ENCODE results near the gene EGLN2.
"Not testable (repeated sequence)": the region's sequence is repeated elsewhere in the genome, so short reads cannot be mapped to it uniquely, and the experiment has no call there.

The EGLN2 gene

DNA sequence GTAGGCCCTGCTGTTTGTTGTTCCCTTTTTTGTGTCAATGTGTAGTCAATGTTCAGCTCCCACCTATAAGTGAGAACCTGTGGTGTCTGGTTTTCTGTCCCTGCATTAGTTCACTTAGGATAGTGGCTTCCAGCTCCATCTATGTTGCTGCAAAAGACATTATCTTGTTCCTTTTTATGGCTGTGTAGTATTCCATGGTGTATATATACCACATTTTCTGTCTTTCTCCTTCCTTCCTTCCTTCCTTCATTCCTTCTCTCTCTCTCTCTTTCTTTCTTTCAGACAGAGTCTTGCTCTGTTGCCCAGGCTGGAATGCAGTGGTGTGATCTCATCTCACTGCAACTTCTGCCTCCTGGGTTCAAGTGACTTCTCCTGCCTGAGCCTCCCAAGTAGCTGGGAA lies 30.2 kb downstream of the EGLN2 start:
- TF ChIP-seq, protein P1, sequence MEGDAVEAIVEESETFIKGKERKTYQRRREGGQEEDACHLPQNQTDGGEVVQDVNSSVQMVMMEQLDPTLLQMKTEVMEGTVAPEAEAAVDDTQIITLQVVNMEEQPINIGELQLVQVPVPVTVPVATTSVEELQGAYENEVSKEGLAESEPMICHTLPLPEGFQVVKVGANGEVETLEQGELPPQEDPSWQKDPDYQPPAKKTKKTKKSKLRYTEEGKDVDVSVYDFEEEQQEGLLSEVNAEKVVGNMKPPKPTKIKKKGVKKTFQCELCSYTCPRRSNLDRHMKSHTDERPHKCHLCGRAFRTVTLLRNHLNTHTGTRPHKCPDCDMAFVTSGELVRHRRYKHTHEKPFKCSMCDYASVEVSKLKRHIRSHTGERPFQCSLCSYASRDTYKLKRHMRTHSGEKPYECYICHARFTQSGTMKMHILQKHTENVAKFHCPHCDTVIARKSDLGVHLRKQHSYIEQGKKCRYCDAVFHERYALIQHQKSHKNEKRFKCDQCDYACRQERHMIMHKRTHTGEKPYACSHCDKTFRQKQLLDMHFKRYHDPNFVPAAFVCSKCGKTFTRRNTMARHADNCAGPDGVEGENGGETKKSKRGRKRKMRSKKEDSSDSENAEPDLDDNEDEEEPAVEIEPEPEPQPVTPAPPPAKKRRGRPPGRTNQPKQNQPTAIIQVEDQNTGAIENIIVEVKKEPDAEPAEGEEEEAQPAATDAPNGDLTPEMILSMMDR (IDR thresholded peaks at IDR 0.05; ENCODE audit: low read depth, low read length), result no peak
- no peak for DNase-seq (ENCODE audit: extremely low read depth, low read depth)

DNA sequence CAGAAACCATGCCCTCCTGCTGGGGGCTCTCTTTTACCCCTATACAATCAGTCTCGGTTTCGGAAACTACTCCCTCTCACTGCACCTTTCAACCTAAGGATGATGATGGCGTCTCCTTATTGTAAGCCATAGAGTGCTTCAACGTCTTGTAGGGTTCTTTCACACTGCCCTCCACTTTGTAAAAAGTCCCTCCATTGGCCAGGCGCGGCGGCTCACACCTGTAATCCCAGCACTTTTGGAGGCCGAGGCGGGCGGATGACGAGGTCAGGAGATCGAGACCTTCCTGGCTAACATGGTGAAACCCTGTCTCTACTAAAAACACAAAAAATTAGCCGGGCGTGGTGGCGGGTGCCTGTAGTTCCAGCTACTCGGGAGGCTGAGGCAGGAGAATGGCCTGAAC lies 31.8 kb downstream of the EGLN2 start:
- DNase-seq (ENCODE audit: extremely low read depth, low read depth), result not testable (repeated sequence)

DNA sequence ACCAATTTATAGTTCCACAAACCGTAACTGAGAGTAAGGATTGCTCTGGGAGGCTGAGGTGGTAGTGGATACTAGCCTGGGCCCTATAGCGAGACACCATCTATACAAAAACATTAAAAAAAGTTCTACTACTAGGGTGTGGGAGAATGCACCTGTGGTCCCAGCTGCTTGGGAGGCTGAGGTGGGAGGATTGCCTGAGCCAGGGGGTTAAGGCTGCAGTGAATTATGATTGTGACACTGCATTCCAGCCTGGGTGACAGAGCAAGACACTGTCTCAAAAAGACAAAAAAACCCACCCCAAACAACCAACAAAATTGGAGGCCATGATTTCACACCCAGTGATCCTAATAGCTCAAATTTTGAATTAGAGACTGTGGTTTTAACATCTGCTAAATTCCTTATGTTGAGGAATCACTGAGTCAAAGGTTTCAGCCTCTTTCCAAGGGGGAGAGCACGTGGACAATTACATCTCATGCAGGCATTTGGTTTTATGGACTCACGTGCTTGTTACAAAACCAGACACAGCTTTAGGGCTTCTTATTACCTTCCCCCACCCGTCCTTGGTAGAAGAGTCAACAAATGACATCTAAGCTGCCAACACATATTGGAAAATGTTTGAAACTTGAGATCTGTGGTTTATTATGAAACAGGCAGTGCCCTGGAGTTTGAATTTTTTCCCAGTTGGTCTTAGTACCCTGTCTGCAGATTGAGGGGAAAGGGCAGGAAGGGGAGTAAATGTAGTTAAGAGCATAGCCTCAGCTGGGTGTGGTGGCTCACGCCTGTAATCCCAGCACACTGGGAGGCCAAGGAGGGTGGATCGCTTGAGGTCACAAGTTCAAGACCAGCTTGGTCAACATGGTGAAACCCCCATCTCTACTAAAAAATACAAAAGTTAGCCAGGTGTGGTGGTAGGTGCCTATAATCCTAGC lies 32.8 kb downstream of the EGLN2 start:
- TF ChIP-seq, protein P1 (IDR thresholded peaks at IDR 0.05; ENCODE audit: low read depth, low read length), result no peak
- peak; percentile 96 for DNase-seq (ENCODE audit: extremely low read depth, low read depth)

DNA sequence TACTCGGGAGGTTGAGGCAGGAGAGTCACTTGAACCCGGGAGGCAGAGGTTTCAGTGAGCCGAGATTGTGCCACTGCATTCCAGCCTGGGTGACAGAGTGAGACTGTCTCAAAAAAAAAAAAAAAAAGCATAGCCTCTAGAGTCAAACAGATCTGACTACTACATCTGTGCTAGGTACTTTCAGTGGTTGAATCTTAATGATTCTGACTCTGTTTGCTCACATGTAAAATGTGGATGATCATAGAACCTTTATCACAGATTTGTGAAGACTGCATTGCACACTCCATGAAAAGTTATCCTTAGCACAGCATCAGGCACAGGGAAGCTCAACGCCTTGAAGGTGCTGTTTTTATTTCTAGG lies 33.4 kb downstream of the EGLN2 start:
- not testable (repeated sequence) for DNase-seq (ENCODE audit: extremely low read depth, low read depth)

DNA sequence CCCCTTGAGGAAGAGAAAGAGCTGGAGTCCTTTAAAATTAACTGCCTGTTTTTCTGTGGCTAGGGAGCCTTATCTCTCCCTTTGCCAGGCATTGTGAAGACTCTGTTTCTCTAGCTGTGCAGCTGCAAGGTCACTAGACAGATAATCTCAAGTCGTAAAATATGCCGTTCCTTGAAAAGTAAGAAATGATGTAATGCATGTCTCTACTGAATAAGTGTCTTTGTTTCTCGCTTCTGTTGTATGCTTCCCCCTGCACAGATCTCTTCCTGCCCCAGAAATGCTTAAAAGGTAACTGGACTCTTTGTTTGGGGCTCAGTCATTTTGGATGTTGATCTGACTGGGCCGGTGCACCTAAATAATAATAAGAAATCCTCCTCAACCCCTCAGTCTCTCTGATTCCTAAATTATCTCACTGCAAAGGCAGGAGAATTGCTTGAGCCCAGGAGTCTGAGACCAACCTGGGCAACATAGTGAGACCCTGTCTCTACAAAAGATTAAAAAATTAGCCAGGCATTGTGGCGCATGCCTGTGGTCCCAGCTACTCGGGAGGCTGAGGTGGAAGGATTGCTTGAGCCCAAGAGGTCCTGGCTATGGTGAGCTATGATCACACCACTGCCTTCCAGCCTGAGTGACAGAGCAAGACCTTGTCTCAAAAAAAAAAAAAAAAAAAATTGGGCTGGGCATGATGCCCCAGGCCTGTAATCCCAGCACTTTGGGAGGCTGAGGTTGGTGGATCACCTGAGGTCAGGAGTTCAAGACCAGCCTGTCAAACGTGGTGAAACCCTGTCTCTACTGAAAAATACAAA lies 34.9 kb downstream of the EGLN2 start:
- DNase-seq (ENCODE audit: extremely low read depth, low read depth), result not testable (repeated sequence)

DNA sequence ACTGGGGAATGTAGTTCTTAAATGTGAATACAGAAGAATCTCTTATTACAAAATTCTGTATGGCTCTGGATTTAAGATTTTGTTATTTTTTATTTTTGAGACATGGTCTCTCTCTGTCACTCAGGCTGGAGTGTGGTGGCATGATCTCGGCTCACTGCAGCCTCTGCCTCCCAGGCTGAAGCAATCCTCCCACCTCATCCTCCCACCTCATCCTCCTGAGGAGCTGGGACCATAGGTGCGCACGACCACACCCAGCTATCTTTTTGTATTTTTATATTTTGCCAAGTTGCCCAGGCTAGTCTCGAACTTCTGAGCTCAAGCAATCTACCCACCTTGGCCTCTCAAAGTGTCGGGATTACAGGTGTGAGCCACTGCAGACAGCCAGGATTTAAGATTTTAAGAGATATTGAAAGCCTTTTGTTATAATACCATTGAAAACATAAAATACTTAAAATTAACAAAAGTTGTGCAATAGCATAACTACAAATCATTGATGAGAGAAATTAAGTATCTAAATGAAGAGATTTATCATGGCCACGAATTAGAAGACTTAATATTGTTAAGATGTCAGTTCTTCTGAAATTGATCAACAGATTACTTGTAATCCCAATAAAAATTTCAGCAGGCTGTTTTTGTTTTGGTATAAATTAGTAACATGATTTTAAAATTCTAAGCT lies 37.9 kb downstream of the EGLN2 start:
- TF ChIP-seq, protein P1 (IDR thresholded peaks at IDR 0.05; ENCODE audit: low read depth, low read length), result no peak
- no peak for DNase-seq (ENCODE audit: extremely low read depth, low read depth)

DNA sequence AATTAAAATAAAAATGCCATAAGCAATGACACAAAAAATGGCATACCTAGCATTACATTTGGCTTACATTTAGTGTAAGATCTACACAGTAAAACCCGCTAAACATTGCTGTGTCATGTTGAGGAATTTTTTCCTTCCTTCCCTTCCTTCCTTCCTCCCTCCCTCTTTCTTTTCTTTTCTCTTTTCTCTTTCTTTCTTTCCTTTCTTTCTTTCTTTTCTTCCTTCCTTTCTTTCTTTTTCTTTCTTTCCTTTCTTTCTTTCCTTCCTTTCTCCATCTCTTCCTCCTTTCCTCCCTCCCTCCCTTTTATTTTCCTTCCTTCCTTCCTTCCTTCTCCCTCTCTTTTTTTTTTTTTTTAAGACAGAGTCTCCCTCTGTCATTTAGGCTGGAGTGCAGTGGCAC lies 39.5 kb downstream of the EGLN2 start:
- DNase-seq (ENCODE audit: extremely low read depth, low read depth), result not testable (repeated sequence)

DNA sequence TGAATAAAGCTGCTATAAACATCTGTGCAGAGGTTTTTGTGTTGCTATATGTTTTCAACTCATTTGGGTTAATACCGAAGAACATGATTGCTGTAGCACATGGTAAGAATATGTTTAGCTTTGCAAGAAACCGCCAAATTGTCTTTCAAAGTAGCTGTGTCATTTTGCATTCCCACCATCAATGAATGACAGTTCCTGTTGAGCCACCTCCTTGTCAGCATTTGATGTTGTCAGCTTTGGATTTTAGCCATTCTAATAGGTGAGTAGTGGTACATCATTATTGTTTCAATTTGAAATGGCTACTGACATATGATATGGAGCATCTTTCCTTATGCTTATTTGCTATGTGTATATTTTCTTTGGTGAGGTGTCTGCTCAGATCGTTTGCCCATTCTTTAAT lies 43.0 kb downstream of the EGLN2 start:
- DNase-seq (ENCODE audit: extremely low read depth, low read depth), result not testable (repeated sequence)

DNA sequence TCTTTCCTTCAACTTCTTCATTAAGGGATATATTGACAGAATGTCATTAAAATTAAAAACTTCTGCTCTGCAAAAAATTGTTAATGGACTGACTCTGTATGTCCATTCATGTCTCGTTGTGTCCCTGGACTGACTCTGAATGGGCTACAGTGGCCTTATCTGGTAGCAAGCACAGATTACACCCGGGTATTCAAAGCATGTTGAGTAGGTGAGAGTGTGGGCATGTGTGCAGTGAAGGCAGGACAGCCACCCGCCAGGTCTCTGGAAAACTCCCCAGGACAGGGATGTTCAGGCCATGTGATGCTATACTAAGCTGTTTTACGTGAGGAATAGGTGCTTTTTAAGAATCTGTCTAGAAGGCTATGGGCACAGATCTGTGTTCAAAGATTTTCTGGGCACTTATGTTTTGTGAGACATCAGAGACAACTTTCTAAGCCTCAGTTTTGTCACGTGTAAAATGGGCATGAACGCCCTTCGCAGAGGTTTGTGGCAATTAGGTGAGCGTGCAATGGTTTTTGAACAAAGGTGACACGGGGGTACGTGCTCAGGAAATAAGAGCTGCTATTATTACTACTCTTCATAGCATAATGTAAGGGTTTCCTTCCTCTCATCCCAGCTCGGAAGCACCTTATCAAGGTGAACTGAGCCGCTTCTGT lies 44.1 kb downstream of the EGLN2 start:
- not testable (repeated sequence) for DNase-seq (ENCODE audit: extremely low read depth, low read depth)

DNA sequence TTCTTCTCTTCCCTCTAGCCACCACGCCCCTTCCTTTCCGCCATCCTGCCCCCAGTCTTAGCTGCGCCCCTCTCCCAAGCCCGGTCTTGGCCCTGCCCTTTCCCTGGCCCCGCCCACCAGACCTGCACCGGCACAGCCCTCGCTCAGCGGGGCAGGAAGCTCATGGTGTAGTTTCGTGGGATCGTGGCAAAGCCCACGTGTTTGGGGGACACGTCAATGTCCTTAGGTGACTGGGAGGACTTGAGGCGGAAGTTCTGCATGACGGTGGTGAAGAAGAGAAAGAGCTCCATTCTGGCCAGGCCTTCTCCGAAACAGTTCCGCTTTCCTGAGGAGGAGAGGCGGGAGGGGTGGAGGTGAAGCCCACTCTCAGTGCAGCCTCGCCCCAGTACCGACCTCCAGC lies 44.7 kb downstream of the EGLN2 start:
- not testable (repeated sequence) for DNase-seq (ENCODE audit: extremely low read depth, low read depth)

DNA sequence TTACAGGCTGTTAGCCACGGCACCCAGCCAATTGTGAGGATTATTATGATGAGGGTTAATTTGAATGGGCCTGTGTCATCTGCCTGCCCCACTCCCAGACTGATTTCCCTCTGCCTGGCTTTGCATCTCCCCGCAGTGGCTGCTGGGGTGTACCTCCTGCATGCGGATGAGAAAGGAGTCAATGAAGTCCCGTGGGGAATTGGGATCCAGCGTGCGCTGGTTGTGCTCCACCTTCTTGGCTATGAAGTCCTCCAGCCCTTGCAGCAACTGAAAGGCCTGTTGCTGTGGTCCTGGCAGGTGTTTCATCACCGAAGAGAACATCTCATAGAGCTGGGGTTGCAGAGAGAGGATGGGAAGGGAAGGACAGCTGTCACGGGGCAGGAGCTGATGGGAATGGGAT lies 47.7 kb downstream of the EGLN2 start:
- DNase-seq (ENCODE audit: extremely low read depth, low read depth), result not testable (repeated sequence)

DNA sequence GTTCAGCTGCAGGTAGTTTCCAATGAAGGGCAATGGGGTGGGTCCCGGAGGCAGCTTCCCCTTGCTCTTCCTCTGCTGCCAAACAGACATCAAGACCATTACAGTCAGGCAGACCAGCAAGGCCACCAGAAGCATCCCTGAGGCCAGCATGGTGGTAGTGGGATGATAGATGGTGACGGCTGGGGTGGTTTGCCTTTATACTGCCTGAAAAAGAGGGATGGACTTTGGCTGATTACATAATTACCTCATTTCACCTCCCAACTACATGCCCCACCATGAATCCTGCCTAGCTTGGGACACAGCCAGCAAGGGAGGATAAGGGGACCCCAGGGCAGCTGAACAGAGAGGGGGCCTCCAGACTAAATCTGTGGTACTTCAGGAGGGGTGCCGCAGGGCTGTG lies 51.3 kb downstream of the EGLN2 start, which contains the start of gene CYP2A6:
CYP2A6 (minus strand) TSS at position 171 of the 400 bp plus-strand sequence; CDS start at position 150, 21 bp downstream.
- DNase-seq (ENCODE audit: extremely low read depth, low read depth), result not testable (repeated sequence)

DNA sequence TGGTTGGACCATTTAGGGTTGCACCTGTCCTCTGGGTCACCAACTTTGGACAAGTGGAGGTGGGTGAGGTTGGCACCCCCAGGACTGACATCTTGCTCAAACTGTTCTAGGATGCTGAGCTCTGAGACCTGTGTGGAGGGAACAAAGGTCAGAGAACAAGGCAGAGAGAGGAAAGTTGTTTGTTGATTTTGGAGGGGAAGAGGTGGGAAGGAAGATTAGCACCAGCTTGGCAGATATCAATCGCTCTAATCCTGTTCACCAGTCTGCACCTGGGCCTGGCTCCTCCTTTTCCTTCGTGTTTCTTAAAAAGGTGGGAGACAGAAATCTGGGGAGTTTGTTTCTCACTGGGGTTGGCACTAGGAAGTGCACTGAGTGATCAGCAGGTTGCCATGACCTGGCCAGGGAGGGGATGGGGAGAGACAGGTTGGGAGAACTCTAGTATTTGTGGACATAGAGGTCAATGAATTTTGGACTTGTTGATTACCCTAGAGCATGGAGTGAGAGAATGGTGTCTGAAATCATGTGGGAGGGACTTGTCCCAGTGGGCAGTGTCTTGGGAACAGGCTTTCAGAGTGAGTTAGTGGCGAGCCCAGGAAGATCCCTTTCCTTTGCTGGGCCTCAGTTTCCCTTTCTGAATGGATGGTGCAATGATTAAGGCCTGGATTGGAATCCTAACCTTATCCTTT lies 53.6 kb downstream of the EGLN2 start:
- not testable (repeated sequence) for DNase-seq (ENCODE audit: extremely low read depth, low read depth)
